GM19351 (cell line): ENCODE results near the gene ANXA3.
"Not testable (repeated sequence)": the region's sequence is repeated elsewhere in the genome, so short reads cannot be mapped to it uniquely, and the experiment has no call there.

Experiments
- ATAC-seq: cut with Tn5 transposase; IDR thresholded peaks from one replicate; pipeline ENCODE4 v1.9.1; 2021; ENCODE audit warnings: mild to moderate bottlenecking, moderate library complexity; ENCODE audit not compliant: unreplicated experiment

Gene ANXA3

GRCh38 chr4:78543424-78544125 lies 8.0 kb upstream of the ANXA3 start:
- ATAC-seq: no peak

GRCh38 chr4:78544678-78545077 lies 6.9 kb upstream of the ANXA3 start:
- ATAC-seq: no peak

DNA sequence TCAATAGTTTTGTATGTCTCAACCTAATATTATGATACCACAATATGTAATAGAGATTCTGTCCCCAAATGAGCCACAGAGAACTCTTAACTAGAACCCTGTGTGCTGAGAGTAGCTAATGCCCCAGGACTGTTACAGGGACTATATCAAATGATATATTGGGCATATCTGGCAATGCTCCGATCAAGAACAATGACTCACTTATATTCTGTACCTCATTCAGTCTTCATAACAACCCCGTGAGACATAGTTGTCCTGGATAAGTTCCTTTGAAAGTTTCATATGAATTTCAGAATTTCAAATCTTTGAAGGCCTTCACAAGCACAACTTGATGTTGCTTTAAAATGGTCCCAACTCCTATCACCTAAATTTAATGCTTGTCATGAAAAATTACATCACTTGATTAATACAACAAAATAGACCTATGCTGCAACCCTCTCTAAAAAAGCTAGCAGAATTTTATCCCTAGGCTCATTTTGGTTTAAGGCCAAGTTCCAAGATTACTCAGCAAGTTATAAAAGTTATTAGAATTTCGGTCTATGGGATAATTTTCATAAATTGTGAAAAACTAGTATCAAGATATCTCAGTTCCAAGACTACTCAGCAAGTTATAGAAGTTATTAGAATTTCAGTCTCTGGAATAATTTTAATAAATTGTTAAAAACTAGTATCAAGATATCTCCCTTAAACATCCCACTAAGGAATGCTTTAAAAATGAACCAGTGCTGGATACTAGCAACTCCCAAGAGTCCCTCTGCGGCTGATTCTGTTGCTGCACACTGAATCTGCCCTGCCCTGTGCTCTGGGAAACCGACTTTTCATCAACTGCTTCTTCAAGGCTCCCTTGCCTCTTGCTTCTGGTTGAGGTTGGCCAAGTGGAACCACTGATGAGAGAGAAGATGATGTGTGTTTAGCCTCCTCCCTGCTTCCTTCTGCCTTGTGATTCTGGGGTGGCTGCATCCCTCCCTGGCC lies 6.0 kb upstream of the ANXA3 start:
- no peak for ATAC-seq

DNA sequence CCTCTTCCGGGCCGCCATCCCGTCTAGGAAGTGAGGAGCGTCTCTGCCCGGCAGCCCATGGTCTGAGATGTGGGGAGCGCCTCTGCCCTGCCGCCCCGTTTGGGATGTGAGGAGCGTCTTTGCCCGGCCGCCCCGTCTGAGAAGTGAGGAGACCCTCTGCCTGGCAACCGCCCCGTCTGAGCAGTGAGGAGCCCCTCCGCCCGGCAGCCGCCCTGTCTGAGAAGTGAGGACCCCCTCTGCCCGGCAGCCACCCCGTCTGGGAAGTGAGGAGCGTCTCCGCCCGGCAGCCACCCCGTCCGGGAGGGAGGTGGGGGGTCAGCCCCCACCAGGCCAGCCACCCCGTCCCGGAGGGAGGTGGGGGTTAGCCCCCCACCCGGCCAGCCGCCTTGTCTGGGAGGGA lies 3.7 kb upstream of the ANXA3 start:
- not testable (repeated sequence) for ATAC-seq

DNA sequence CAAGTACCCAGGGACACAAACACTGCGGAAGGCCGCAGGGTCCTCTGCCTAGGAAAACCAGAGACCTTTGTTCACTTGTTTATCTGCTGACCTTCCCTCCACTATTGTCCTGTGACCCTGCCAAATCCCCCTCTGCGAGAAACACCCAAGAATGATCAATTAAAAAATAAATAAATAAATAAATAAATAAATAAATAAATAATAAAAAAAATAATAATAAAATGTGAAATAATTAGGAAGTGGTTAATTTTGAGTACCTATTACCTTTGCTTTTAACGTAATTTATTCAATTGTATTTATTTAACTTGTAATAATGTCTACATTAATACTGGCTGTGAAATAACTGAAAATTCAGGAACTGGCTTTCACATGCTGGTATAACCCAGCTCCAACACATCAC lies 2.7 kb upstream of the ANXA3 start:
- ATAC-seq: not testable (repeated sequence)

GRCh38 chr4:78552389-78553042 lies 946 bp downstream of the ANXA3 start:
- no peak for ATAC-seq

- no peak for ATAC-seq
These were observed 1.4 kb downstream of the ANXA3 start for GRCh38 chr4:78553043-78553396.

DNA sequence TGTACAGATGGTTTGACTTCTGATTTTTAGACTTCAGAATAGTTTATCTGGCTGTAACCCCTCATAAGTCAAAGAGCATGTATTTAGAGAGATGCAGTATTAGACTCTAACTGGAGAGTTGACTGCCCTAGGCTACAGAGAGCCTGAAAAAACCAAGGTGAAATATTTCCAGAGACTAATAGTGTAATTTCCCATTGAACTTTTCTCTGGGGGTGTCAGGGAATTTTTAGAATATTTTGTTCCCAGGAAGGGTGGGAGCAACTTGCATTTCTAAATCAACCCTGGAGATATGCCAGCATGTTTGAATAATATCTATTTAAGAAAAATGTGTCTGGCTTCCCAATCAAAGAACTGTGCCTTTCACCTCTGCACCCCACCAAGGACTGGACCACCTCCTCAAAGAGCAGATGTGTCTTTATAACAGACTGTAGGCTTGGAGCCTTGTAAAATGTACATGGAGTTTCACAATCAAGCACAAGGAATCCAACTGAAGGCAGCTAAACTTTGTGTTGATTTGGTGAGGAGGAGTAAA lies 2.0 kb downstream of the ANXA3 start:
- no peak for ATAC-seq

DNA sequence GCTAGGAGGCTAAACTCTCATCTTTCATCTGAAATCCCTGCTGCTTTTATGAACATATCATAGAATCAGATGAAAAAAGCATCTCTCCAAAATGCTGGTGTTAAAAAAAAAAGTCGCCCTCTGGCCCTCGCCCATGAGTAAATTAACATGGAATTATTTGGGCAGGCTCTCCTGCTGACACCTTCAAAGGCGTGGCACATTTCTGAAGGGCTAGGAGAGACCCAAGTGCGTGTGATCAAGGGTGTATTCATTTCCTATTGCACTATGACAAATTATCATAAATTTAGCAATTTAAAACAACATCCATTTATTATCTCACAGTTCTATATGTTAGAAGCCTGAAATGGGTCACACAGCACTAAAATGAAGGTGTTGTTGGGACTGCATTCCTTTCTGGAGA lies 5.1 kb downstream of the ANXA3 start:
- ATAC-seq: no peak

GRCh38 chr4:78557841-78558240 lies 6.3 kb downstream of the ANXA3 start:
- ATAC-seq: no peak

GRCh38 chr4:78558410-78558809 lies 6.8 kb downstream of the ANXA3 start:
- ATAC-seq: no peak

DNA sequence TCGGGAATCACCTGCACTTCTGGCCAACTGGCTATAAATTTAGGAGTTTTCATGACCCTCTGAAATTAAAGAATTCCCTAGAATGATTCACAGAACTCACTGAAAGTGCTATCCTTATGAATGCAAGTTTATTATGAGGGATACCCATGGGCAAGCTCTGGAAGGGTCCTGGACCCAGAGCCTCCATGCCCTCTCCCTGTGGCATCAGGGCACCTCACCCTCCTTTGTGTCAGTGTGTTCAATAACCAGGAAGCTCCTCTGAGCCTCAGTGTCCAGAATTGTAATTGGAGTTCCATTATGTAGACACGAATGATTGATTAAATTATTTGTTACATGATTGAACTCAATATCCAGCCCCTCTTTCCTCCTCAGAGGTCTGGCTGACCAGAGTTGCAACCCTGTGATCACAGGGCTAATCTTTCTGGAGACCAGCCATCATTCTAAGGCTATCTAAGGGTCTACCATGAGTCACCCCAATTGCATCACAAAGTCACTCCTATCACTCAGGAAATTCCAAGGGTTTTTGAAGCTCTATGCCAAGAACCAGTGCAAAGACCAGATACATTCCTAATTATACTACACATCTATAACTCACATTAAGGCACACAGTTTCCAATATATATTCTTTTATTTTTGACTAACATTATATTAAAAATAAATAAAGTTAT lies 8.9 kb downstream of the ANXA3 start:
- ATAC-seq: no peak

- ATAC-seq: no peak
These were observed 10.1 kb downstream of the ANXA3 start for GRCh38 chr4:78561677-78562076.

GRCh38 chr4:78562687-78563086 lies 11.1 kb downstream of the ANXA3 start:
- no peak for ATAC-seq

GRCh38 chr4:78565971-78566372 lies 14.4 kb downstream of the ANXA3 start:
- no peak for ATAC-seq

- ATAC-seq: peak; percentile 88
These were observed 15.4 kb downstream of the ANXA3 start for GRCh38 chr4:78566834-78567499.

GRCh38 chr4:78567500-78568060 lies 16.0 kb downstream of the ANXA3 start:
- no peak for ATAC-seq

DNA sequence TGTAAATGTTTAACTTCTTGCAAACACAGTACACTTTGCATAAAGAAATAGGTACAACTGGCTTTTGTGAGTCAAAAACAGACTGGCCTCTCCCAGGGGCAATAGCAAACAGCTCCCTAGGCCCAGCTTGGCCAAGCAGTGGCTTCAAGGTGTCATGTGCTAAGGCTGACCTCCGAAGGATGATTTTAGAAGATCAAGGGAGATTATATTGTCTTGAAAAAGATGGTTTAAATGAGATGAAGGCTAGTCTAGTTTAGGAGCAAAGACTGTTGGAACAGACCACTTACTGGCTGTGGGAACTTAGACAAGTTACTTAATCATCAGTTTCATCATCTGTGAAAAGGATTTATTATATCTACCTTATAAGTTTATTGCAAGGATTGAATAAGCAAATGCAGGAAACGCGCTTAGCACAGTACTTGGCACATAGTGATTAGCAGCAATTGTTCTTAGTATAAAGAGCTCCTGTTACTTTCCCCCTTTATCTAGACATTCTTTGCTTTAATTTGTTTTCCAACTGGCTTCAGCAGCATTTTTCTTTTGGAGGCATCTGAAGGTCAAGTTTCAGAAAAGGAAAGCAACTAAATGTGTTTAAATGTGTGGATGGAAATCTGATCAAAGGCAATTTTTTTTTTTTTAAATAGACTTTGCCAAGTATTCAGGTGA lies 17.2 kb downstream of the ANXA3 start:
- no peak for ATAC-seq

- no peak for ATAC-seq
These were observed 17.8 kb downstream of the ANXA3 start for GRCh38 chr4:78569306-78569821.
